ENCODE results near the gene SHE.

SHE gene

DNA sequence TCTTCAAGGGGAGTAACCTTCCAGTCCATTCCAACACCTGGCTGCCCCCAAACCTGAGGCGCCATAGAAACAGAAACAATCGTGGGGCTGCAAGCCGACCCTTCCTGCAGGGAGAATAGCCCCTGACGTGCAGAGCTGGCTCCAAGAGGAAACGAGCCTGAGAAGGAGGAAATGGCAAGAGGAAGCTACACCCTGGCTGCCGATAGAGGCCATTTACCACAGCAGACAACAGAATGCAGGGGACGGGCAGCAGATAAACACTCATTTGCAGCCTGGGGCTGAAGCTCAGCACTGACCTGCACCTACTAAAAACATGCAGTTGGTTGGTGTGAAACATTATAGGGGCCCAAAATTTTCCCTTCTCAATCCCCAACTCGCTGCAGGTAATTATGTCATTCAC lies 8.9 kb downstream of the SHE start:
- DNase-seq (no peak), ATAC-seq (ENCODE audit: insufficient read depth, low read depth) (no peak)
- no peaks in the 10 kb centered on the region for H3K79me2 ChIP-seq (ENCODE audit: insufficient read depth, low read length)
- peaks cover 35% of the 10 kb centered on the region for H3K27me3 ChIP-seq (ENCODE audit: insufficient read depth, low read length, poor library complexity)
- H3K9ac ChIP-seq (ENCODE audit: low read depth, low read length) = no peak overlapping the region
- H3K4me1 ChIP-seq (ENCODE audit: insufficient read depth, low read length) = no peaks in the 10 kb centered on the region
- H4K20me1 ChIP-seq (ENCODE audit: insufficient read depth, low read length) = no peaks in the 10 kb centered on the region
- H3K27ac ChIP-seq (ENCODE audit: low read length) = no peak overlapping the region
- H3K36me3 ChIP-seq (ENCODE audit: insufficient read depth, low read length) = no peaks in the 10 kb centered on the region
- no peak overlapping the region for H3K4me2 ChIP-seq (ENCODE audit: insufficient read depth, low read length)
- TF ChIP-seq, protein P1, sequence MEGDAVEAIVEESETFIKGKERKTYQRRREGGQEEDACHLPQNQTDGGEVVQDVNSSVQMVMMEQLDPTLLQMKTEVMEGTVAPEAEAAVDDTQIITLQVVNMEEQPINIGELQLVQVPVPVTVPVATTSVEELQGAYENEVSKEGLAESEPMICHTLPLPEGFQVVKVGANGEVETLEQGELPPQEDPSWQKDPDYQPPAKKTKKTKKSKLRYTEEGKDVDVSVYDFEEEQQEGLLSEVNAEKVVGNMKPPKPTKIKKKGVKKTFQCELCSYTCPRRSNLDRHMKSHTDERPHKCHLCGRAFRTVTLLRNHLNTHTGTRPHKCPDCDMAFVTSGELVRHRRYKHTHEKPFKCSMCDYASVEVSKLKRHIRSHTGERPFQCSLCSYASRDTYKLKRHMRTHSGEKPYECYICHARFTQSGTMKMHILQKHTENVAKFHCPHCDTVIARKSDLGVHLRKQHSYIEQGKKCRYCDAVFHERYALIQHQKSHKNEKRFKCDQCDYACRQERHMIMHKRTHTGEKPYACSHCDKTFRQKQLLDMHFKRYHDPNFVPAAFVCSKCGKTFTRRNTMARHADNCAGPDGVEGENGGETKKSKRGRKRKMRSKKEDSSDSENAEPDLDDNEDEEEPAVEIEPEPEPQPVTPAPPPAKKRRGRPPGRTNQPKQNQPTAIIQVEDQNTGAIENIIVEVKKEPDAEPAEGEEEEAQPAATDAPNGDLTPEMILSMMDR (IDR thresholded peaks at IDR 0.05; ENCODE audit: borderline replicate concordance, extremely low read depth, low read length, poor library complexity, severe bottlenecking) = no peak
- no peak for TF ChIP-seq EZH2 (IDR thresholded peaks at IDR 0.05; ENCODE audit: borderline replicate concordance, low read depth, low read length, severe bottlenecking)
- H2AFZ ChIP-seq (ENCODE audit: low read depth, low read length) = no peak overlapping the region
- H3K9me3 ChIP-seq (ENCODE audit: insufficient read depth, low read length, severe bottlenecking) = no peaks in the 10 kb centered on the region
- no peak overlapping the region for H3K4me3 ChIP-seq (ENCODE audit: low read depth in 1 of 2, low read length in 2 of 2)

- DNase-seq = no peak
- Histone ChIP-seq H3K79me2 (ENCODE audit: insufficient read depth, low read length) (no peaks in the 10 kb centered on the region), H3K9ac (ENCODE audit: low read depth, low read length) (no peak overlapping the region), H3K9me3 (ENCODE audit: insufficient read depth, low read length, severe bottlenecking) (no peaks in the 10 kb centered on the region), H3K4me3 (ENCODE audit: low read depth in 1 of 2, low read length in 2 of 2) (no peak overlapping the region), H3K4me1 (ENCODE audit: insufficient read depth, low read length) (no peaks in the 10 kb centered on the region), H3K27ac (ENCODE audit: low read length) (no peak overlapping the region), H3K4me2 (ENCODE audit: insufficient read depth, low read length) (no peak overlapping the region), H3K36me3 (ENCODE audit: insufficient read depth, low read length) (no peaks in the 10 kb centered on the region), H3K27me3 (ENCODE audit: insufficient read depth, low read length, poor library complexity) (peaks cover 34% of the 10 kb centered on the region), H2AFZ (ENCODE audit: low read depth, low read length) (no peak overlapping the region), H4K20me1 (ENCODE audit: insufficient read depth, low read length) (no peaks in the 10 kb centered on the region)
- TF ChIP-seq, protein P1 (IDR thresholded peaks at IDR 0.05; ENCODE audit: borderline replicate concordance, extremely low read depth, low read length, poor library complexity, severe bottlenecking) = no peak
- no peak for TF ChIP-seq EZH2 (IDR thresholded peaks at IDR 0.05; ENCODE audit: borderline replicate concordance, low read depth, low read length, severe bottlenecking)
- no peak for ATAC-seq (ENCODE audit: insufficient read depth, low read depth)
Observed at GRCh38 chr1:154492115-154492514, 10.1 kb downstream of the SHE start.

- DNase-seq (no peak), ATAC-seq (ENCODE audit: insufficient read depth, low read depth) (no peak)
- Histone ChIP-seq H3K4me1 (ENCODE audit: insufficient read depth, low read length) (no peaks in the 10 kb centered on the region), H4K20me1 (ENCODE audit: insufficient read depth, low read length) (no peaks in the 10 kb centered on the region), H3K36me3 (ENCODE audit: insufficient read depth, low read length) (no peaks in the 10 kb centered on the region), H3K4me3 (ENCODE audit: low read depth in 1 of 2, low read length in 2 of 2) (no peak overlapping the region), H3K9me3 (ENCODE audit: insufficient read depth, low read length, severe bottlenecking) (no peaks in the 10 kb centered on the region), H3K27ac (ENCODE audit: low read length) (no peak overlapping the region), H3K79me2 (ENCODE audit: insufficient read depth, low read length) (no peaks in the 10 kb centered on the region), H3K9ac (ENCODE audit: low read depth, low read length) (no peak overlapping the region), H2AFZ (ENCODE audit: low read depth, low read length) (no peak overlapping the region), H3K4me2 (ENCODE audit: insufficient read depth, low read length) (no peak overlapping the region), H3K27me3 (ENCODE audit: insufficient read depth, low read length, poor library complexity) (peaks cover 25% of the 10 kb centered on the region)
- TF ChIP-seq, protein P1 (IDR thresholded peaks at IDR 0.05; ENCODE audit: borderline replicate concordance, extremely low read depth, low read length, poor library complexity, severe bottlenecking) = no peak
- no peak for TF ChIP-seq EZH2 (IDR thresholded peaks at IDR 0.05; ENCODE audit: borderline replicate concordance, low read depth, low read length, severe bottlenecking)
Observed at GRCh38 chr1:154490317-154490716, 11.9 kb downstream of the SHE start.
